TTC549 (cell line): ENCODE data around the gene MXD3.
"Not testable (repeated sequence)": the region's sequence is repeated elsewhere in the genome, so short reads cannot be mapped to it uniquely, and the experiment has no call there.

Experiments
- FAIRE-seq: peaks from 2 replicates; lab custom pipeline; 2012; peaks lifted over from hg19 to GRCh38; lab: Jason Lieb, UNC

Gene MXD3, protein sequence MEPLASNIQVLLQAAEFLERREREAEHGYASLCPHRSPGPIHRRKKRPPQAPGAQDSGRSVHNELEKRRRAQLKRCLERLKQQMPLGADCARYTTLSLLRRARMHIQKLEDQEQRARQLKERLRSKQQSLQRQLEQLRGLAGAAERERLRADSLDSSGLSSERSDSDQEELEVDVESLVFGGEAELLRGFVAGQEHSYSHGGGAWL

DNA sequence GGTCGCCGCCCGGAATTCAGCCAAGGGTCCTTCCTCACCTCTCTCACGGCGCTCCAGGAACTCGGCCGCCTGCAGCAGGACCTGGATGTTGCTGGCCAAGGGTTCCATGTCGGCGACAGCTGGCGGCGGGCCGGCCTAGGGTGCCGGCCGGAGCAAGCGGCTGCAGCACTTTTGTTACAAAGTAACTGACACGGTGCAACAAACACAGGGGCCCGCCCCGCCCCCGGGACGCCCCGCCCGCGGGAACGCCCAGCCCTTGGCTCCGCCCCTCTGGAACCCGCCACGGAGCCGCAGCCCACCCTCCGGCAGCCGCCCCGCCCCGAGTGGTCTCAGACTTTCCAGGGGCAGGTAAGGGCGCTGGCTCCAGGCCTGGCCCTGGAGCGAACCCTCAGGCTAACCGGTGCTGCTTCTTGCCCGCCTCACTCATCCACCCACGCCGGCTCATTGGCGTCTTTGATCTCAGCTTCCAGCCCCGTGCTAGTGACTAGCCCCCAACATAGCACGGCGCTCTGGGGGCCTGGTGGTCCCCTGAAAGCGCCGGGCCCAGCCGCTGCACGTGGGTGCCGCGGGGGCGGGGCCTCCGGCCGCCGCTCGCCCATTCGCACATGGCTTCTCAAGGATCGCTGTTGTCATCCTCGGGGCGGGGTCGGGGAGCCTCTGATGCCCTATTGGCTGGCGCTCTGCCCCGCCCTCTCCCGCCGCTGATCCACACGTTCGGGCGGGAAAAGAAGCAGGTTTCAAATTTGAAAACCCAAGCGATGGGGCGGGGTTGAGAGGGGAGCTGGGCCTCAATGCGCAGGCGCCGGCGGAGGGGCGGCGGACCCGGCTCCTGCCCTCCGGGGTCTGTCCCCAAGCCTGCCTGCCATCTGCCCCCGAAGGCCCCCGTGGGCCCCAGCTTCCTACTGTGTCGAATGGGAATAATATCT, at the start of gene MXD3:
Gene MXD3, minus strand, starts transcription at position 176 of the 926 bp plus-strand sequence. Its CDS starts 68 bp downstream, at position 108.
- FAIRE-seq, result no peak

DNA sequence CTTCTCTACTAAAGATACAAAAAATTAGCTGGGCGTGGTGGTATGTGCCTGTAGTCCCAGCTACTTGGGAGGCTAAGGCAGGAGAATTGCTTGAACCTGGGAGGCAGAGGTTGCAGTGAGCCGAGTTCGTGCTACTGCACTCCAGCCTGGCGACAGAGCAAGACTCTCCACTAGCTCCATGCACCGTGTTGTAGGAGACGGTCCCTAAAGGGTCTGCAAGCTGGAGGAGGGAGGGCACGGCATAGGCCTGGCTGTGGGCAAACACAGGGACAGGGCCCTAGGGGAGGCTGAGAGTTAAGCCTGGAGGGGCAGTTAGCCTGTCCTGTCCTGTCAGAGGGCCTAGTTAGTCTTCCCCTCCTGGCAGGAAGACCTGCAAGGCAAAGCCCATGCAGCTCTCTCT, 49.0 kb upstream of the MXD3 start:
- FAIRE-seq, result not testable (repeated sequence)

- FAIRE-seq, result no peak
Observed at GRCh38 chr5:177359860-177360259, 48.2 kb upstream of the MXD3 start.

DNA sequence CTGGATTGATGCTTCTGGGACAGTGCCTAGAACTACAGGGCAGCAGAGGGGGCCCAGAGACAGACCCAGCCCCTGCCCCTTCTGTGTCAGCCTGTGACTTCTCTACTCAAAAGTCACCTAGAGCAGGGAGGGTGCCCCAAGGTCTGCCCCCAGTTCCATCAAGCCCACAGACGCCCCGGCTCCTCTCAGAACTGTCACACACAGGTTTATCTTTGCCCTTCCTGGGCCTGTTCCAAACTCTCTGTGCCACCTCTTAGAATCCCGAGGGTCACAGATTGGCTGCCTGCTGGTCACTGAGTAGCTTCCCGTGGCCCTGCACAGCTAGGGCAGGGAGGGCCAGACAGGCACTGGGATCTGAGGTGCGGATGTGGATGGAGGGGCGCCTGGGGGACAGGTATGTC, 47.8 kb upstream of the MXD3 start:
- no peak for FAIRE-seq

GRCh38 chr5:177358370-177358819, 46.7 kb upstream of the MXD3 start:
- no peak for FAIRE-seq

- no peak for FAIRE-seq
Observed at GRCh38 chr5:177357459-177358351, 46.0 kb upstream of the MXD3 start, which contains the start of gene RGS14. Gene RGS14 (plus strand): TSS chr5:177357924. CDS start chr5:177358025, 101 bp downstream.

DNA sequence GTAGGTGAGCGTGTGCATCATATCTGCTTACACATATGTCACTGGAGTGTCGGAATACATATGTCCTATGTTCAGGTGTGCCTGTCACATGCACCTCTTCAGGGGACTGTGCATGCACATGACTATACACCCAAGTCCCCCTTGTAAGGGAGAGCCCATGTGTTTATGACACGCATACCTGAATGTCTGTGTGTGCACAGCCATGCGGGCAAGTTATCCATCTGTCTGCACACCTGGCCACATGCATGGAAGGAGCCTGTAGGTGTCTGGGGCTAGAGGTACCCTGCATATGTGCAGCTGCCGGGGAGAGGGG, 45.4 kb upstream of the MXD3 start:
- no peak for FAIRE-seq

DNA sequence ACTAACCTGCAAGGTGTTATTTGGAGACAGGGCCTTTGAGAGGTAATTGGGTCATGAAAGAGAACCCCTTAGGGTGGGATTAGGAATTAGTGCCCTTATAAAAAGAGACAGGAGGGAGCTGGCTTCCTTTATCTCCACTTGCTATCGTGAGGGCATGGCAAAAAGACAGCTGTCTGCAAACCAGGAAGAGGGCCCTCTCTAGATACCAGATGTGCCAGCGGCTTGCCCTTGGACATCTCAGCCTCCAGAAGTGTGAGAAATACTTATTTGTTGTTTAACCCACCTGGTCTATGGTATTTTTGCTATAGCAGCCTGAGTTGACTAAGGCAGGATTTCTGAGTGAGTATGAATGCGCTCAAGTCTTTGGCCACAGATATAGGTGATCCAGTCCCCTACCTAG, 45.0 kb upstream of the MXD3 start:
- no peak for FAIRE-seq

- no peak for FAIRE-seq
Observed at GRCh38 chr5:177355868-177356168, 44.1 kb upstream of the MXD3 start.

- FAIRE-seq, result no peak
Observed at GRCh38 chr5:177355162-177355867, 43.6 kb upstream of the MXD3 start.

DNA sequence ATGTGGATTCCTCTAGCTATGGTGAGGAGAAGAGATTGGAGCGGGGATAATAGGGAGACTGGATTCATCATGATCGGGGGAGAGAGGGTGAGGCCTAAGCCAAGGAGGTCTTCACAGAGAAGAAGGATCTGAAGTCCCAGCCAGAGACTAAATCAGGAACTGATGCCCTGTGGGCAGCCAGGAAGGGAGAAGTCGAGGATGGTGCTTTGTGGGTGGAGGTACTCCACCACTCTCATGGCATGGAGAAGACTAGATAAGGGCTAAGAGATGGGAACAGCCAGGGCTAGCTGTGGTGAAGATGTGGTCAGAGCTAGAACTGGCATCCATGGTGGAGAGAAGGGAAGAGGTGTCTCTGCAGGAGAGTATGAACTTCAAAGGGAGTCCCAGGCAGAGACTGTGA, 43.0 kb upstream of the MXD3 start:
- FAIRE-seq, result no peak

GRCh38 chr5:177354256-177354655, 42.6 kb upstream of the MXD3 start:
- FAIRE-seq, result no peak

DNA sequence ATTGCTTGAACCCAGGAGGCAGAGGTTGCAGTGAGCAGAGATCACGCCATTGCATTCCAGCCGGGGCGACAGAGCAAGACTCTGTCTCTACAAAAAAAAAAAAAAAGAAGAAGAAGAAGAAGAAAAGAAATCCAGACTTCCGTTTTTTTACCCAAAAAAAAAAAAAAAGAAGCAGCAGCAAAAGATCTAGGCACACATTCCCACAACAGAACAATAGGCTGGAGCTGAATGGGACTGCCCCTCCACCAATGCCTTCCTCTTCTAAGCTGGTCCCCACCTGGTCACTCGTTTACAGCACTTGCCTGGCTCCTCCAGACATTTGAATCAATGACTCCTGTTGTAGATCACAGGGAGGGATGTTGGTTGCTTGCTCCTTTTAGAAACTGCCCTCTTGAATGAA, 41.4 kb upstream of the MXD3 start:
- FAIRE-seq, result no peak

DNA sequence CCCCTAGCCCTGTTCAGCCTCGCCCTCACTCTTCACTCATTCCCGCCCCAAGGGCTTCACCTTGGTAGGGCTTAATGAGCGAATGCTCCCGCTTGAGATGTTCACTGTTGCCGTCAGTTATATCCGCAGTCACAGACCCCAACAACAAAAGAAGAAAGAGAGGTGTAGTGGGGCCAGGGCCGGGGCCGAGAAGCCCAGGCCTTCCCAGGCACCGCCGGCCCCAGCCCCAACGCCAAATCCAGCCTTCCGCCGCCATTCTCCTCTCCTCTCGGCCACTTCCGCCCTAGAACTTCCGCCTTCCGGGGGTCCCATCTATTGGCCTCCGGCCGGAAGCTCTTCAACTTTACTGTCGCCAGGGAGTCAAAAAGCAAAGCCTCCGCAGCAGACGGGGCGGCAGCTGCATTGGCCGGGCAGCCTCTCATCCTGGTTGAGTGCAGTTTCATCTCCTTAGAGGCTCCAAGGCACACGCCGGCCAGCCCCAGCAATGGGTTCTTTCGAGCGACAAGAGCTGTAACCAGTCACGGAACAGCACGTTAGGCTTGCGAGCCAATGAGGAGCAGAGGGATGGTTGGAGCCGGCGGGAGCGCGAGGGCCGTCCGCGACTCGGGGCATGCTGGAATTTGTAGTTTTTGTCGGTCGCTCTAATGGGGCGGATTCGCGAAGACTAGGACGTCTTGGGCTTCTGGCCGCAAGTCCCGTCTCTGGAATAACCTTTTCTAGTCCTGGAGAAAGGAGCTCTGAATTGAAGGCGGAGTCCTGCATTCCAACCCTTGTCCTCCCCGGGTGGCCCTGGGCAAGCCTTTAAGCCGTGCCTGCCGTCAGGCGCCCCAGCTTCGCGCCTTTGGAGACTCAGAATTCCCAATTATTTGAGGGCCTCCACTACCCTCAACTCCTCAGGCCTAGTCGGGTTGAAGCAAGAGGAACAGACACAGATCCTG, 40.0 kb upstream of the MXD3 start, which contains the start of gene LMAN2:
Gene LMAN2, minus strand, starts transcription at position 277 of the 938 bp plus-strand sequence. Its CDS starts 21 bp downstream, at position 256.
- peak; percentile 17 for FAIRE-seq

DNA sequence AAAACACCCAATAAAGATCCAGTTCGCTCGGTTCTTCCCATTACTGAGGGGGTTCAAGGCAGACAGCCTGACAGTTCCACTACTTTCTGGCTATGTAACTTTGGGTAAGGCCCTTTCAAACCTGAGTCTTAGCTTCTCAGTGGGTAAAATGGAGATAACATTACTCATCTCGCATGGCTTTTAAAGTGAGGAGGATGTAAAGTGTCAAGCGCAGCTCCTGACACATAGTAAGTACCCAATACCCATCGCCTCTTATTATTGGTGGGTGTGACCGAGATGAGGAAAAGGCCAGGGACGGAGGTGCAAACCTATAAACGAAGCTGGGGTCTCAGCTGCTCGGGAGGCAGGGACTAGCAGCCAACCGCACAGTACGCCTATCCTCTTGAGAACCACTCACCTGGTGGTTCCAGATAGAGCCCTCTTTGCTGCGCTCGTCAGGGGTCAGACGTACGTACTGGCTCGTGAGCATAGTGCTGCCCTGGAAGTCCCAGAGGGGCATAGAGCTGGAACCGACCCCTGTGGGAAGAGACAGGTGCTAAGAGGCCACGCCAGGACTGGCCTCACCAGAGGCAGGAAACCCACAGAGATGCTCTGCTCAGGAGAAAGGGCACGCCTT, 39.2 kb upstream of the MXD3 start:
- FAIRE-seq, result no peak

DNA sequence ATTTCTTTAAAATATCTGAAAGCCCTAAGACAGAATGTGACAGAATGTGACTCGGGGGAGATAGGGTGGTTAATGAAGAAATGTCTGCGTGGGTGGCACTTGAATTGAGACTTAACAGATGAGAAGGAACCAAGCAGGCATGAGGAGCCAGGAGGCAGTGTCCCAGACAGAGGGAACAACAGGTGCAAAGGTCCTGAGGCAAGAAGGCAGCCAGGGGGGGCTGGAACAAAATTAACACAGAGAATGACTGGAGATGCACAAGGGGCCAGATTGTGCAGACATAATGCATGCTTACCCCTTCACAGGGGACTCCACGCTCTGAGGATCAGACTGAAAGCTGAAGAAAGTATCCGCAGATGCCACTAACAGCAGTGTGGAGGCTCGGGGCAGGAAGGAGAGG, 38.1 kb upstream of the MXD3 start:
- no peak for FAIRE-seq

GRCh38 chr5:177349362-177349647, 37.6 kb upstream of the MXD3 start:
- no peak for FAIRE-seq

DNA sequence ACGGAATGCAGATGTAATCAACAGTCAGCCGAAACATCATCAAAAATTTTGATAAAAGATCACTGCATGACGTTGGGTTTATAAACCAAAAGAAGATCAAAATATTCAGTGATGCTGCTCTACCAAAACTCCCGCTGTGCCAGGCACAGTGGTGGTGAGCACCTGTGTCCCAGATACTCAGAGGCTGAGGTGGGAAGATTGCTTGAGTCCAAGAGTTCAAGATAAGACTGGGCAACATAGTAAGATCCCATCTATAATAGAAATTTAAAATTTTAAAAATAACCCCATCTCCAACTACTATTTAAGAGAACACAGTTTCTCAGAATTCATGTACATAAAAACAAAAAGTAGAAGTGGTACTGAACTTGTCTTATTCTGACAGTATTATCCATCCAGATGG, 36.0 kb upstream of the MXD3 start:
- no peak for FAIRE-seq

GRCh38 chr5:177346820-177347219, 35.1 kb upstream of the MXD3 start:
- FAIRE-seq, result no peak

- FAIRE-seq, result no peak
Observed at GRCh38 chr5:177344891-177345290, 33.2 kb upstream of the MXD3 start.

- no peak for FAIRE-seq
Observed at GRCh38 chr5:177343777-177344176, 32.1 kb upstream of the MXD3 start.
